Left cardiac atrium (tissue), 4 donors: ENCODE measurements around the gene USP20. TPM values are rescaled to one million over a fixed set of nuclear protein-coding genes. Genes with fewer than 3 reads are reported as not detected.
A peak's percentile ranks its signal among the peaks of the same experiment; 100 is the strongest.
"Not testable (repeated sequence)": the region's sequence is repeated elsewhere in the genome, so short reads cannot be mapped to it uniquely, and the experiment has no call there.

Experiments
- ATAC-seq, 2 donors: fragments of 200-7000 bp; cut with Tn5 transposase; one replicate each; pipeline ENCODE4 v1.9.1; 2020; ENCODE audit warnings: mild to moderate bottlenecking in 2 of 2, moderate library complexity in 2 of 2
- DNase-seq: peaks from one replicate; pipeline ENCODE4 v3.0.0-alpha.2; 2020
- intact Hi-C, 2 donors: fragments of 100-400 bp; cut with DNase I; formaldehyde crosslinking; loops; one replicate each; pipeline versions ENCODE4 v1.14.1 to v1.15.1; 2022 to 2023
- long read RNA-seq: library from polyadenylated mRNA; unstranded; transcript quantifications from one replicate; pipeline ENCODE4 v2.0.0, GENCODE V29; 2021
- total RNA-seq, 2 donors: library from RNA; stranded (reverse); fragmentation: NEBNext Ultra II Directional; extraction: Animal tissue kit (Norgen Biotek cat#: 25700); gene quantifications; one replicate each; pipeline ENCODE4 v1.2.1, GENCODE V29; 2021
- donor health status: DM: no; HTN: yes; CAD: no.
- donor health status: DM: no; HTN: yes; CAD: no; lungs with severe emphysema.
- donor health status: DM: yes; HTN: yes; CAD: no.
- donor health status: Dilated cardiomyopathy.

USP20 gene
- total RNA-seq = 10 to 100 TPM; 13.9 to 14.3 TPM
- long read RNA-seq, full-length matches to known transcripts = 6 of 27 reads
- long read RNA-seq, partial matches to known transcripts = 16 of 27 reads
- long read RNA-seq, other reads (novel, unspliced or antisense) = 5 of 27 reads

GRCh38 chr9:129835128-129835859, at the start of gene USP20, which contains the start of gene C9orf78:
TSS of gene USP20 (plus strand) at chr9:129835458. CDS start at chr9:129852556, 17,098 bp downstream.
TSS of gene C9orf78 (minus strand) at chr9:129835275. CDS start at chr9:129835221, 54 bp downstream.
- intact Hi-C loops = no loop called here
- peak; percentile 96 for DNase-seq
- peak; percentile 100 for ATAC-seq

DNA sequence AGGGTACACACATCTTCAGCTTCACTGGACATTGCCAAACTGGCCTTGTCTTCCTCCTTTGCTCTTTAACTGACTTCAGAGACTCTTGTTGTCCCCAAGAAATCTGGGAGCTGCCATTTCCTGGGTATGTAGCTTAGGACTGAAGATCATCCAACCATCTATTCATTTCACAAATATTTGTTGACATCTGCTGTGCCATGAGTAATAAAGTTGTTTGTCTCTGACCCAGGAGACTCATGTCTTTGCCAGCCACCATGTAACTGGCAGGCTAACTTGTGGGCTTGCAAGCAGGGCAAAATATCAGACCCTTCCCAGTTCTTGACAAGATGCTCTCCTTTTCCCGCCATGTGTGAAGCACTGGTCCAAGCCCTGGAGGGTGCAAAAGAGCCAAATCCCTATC, 49.4 kb upstream of the USP20 start:
- ATAC-seq (no peak), DNase-seq (no peak)
- intact Hi-C loops = loop anchor here in 1 of 2 donors (5.0 to 10.0 kb wide), 2 partner anchors 49 to 141 kb away; partner anchors contain the start of gene ASB6

- intact Hi-C loops = loop anchor here in 1 of 2 donors (5.0 to 10.0 kb wide), 2 partner anchors 49 to 142 kb away; partner anchors contain the start of gene ASB6
- no peak for ATAC-seq
Measured at GRCh38 chr9:129786481-129786880, 48.8 kb upstream of the USP20 start.

DNA sequence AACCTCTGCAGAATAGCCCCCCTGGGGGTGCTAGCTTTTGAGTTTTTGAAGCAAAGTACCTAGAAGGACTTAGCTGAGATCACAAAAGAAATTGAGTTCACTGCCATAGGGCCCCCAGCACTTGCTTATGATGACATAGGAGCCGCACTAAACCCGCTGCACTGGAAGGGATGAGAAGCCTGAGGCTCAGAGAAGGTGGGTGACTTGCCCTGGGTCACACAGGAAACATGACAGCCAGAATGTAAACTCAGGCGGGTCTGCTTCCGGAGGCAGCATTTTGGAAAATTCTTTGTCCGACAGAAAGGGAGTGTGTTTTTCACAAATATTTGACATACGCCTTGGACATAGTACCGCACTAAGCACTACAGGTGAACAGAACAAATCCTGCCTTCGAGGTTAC, 40.7 kb upstream of the USP20 start:
- no peak for ATAC-seq
- intact Hi-C loops = no loop called here
- no peak for DNase-seq

More at GRCh38 chr9:129786481-129786880, 48.8 kb upstream of the USP20 start:
- no peak for DNase-seq

DNA sequence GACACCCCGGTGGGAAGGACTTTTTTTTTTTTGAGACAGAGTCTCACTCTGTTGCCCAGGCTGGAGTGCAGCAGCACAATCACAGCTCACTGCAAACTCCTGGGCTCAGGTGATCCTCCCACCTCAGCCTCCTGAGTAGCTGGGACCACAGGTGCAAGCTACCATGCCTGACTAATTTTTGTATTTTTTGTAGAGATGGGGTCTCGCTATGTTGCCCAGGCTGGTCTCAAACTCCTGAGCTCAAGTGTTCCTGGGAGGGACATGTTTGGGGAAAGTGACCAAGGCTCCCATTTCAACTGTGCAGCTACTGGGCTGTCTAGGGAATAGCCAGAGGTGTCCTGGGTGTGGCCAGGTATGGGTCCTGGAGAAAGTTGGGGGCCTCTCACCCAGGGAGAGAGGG, 39.2 kb upstream of the USP20 start:
- ATAC-seq, intact Hi-C loops, DNase-seq: not testable (repeated sequence)

DNA sequence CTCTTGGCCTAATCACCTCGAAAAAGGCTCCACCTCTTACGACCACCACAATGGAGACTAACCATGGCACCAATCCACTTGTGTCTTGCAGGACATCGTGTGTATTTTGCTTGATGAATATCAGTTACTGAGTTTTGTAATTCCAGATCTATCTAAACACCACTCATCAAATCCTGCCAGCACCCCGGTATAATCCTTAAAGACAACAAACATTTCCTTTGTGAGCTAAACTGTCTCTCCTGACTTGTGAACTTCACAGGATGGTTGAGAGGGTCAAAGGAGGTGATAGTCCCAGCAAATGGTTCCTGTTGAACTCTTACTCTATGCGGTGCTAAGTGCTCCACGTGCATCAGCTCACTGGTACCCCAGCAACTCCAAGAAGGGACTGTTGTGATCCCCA, 36.3 kb upstream of the USP20 start:
- ATAC-seq (no peak), DNase-seq (no peak)
- intact Hi-C loops = no loop called here

DNA sequence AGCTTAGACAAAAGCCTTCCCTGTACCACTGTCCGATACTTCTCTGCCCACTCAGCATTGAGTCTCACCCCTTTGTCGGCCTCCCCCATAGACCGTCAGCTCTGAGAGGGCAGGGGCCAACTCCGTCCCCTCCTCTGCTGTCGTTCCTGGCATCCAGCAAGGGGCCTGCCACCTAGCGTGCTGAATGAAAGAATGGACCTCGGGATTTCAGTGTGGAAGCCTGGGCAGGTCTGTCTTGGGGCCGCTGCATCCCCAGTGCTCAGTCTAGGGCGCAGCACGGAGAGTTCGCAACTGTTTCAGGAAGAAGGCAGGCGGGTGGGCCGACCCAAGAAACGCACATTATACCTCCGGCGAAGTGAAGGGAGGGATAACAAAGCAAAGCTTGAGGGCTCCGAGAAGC, 33.8 kb upstream of the USP20 start:
- no peak for ATAC-seq
- no peak for DNase-seq
- intact Hi-C loops = no loop called here

DNA sequence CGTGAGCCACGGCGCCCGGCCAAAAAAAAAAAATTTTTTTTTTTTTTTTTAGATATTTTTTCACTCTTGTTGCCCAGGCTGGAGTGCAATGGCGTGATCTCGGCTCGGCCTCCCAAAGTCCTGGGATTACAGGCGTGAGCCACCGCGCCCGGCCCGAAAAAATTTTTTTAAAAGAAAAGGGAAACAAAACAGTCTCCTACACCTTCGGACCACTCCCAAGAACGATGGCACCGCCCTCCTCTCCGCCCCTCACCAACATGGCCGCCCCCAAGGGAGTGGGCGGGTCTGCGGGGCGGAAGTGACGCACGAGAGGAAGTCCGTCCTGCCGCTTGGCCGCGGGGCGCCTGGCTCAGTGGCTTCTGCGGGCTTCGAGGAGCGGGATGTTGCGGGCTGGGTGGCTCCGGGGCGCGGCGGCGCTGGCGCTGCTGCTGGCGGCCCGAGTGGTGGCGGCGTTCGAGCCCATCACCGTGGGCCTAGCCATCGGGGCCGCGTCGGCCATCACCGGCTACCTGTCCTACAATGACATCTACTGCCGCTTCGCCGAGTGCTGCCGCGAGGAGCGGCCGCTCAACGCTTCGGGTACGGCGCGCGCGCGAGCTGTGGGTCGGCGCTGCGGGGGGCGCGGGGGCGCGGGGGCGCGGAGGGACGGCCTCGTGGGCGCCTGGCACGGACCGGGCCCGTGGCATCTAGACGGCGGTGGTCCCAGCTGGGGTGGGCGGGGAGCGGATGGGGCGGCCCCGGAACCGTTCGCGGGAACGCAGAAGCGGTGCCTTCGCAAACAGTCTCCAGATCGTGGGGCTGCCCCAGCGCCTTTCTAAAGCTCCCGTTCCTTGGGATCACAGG, 32.2 kb upstream of the USP20 start, which contains the start of gene TOR1B:
TOR1B (plus strand) TSS at position 352 of the 843 bp plus-strand sequence; CDS start at position 381, 29 bp downstream.
- ATAC-seq (peak; percentile 99 to 100), DNase-seq (peak; percentile 95)
- intact Hi-C loops = no loop called here

- no peak for DNase-seq
- ATAC-seq = no peak
- intact Hi-C loops = no loop called here
Measured at GRCh38 chr9:129803676-129804060, 31.6 kb upstream of the USP20 start.

- ATAC-seq = no peak
- DNase-seq = no peak
- intact Hi-C loops = no loop called here
Measured at GRCh38 chr9:129806061-129806460, 29.2 kb upstream of the USP20 start.

GRCh38 chr9:129809346-129809745, 25.9 kb upstream of the USP20 start:
- no peak for ATAC-seq
- no peak for DNase-seq
- intact Hi-C loops = no loop called here

- ATAC-seq = no peak
- no peak for DNase-seq
Measured at GRCh38 chr9:129810116-129810515, 25.1 kb upstream of the USP20 start.

GRCh38 chr9:129810788-129811187, 24.5 kb upstream of the USP20 start:
- intact Hi-C loops = no loop called here
- ATAC-seq (no peak), DNase-seq (no peak)

More at GRCh38 chr9:129810116-129810515, 25.1 kb upstream of the USP20 start:
- intact Hi-C loops = no loop called here

- intact Hi-C loops = no loop called here
- DNase-seq (no peak), ATAC-seq (no peak)
Measured at GRCh38 chr9:129811967-129812363, 23.3 kb upstream of the USP20 start.

DNA sequence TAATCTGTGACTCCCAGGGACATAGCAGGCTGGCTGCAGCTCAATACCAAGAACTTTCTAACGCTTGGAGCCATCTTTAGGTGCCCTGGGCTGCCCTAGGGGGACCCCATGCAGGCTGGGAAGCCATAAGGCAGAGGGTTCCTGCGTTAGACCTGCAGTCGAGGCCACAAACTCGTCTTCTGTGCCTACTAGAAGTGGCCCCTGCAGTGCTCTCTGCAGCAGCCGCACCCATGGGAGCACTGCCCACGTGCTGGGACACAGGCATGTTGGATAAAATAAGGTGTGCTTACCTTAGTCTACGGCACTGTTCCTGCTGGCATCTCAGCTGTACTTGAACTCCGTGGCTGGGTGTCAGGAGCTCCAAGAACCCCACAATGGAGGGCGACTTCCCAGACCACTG, 22.9 kb upstream of the USP20 start:
- DNase-seq = no peak
- ATAC-seq = no peak

DNA sequence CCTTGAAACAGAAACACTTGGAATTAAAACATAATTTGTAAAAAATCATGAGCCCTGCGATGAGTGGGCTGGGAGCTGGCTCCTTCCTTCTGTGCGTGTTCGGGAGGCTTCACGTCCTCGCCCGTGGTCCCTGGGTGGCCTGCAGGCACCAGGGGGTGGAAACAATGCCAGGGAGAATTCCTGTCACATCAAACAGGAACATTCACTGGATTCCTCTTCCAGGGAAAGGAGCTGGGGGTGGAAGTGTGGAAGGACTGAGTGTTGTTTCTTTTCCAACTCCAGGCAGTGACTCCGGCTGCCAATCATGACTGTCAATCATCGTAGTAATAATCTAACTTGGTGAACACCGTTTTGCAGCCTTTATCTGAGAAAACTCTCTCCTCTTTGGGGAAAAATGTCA, 21.6 kb upstream of the USP20 start:
- intact Hi-C loops = no loop called here
- ATAC-seq = no peak
- no peak for DNase-seq

More for the DNA sequence above, 22.9 kb upstream of the USP20 start:
- intact Hi-C loops = no loop called here

DNA sequence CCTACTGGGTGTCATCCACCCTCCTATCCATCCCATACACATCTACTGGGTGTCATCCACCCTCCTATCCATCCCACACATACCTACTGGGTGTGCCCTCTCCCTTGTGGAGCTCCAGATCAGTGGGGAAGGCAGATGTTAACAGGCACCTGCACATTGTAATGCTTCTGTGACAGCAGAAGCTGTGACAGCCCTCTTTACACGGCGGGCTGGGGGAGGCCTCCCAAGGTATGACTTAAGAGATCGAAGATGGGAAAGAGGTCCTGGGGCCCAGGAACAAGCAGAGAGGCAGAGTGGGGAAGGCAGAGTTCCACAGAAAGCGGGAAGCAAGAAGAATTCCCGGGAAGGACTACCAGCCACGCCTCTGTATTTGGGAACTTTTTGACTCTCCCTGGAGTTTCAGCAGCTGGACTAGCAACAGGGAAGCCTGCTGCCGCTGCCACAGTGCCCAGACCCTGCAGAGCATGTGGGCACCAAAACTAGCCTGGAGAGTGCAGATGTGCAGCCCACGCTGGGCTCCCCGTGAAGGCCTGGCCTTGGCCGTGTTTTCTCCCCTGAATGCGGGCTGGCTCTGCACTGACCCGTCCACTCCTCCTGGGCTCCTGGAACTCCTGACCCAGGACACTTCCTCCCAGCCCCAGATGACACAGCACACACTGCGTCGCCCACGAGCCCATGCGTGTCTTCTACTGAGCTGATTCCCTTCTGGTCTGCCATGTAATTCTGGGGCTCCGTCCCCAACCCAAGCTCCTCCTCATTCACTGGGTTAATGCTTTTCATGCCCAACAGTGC, 20.6 kb upstream of the USP20 start:
- intact Hi-C loops = no loop called here
- ATAC-seq = no peak
- DNase-seq = no peak

GRCh38 chr9:129815278-129815677, 20.0 kb upstream of the USP20 start:
- intact Hi-C loops = no loop called here
- no peak for ATAC-seq
- no peak for DNase-seq
